K562 (cell line): ENCODE results near the gene ASIC3. TPM values are rescaled to one million over a fixed set of nuclear protein-coding genes. Genes with fewer than 3 reads are reported as not detected.

Source experiments
- ATAC-seq: fragments of 200-7000 bp; cut with Tn5 transposase; 3 replicates; pipeline ENCODE4 v1.9.1; 2020; ENCODE audit warnings: moderate library complexity
- BruUV-seq: library from RNA; stranded (reverse); fragments of 400-500 nt; replicated peaks from 2 replicates; lab custom pipeline; 2021; lab: Mats Ljungman, UMichigan
- CTCF ChIA-PET: fragments of 300-600 bp; formaldehyde crosslinking; extraction: SDS; loops from one replicate; lab custom pipeline; 2021; ENCODE audit warnings: low intra/inter-chr PET ratio; lab: Yijun Ruan, JAX
- POLR2A ChIA-PET: fragments of 300-600, 350-650 bp; sonication (Branson Sonifier 250); formaldehyde crosslinking; extraction: SDS; loops from one replicate; lab custom pipeline; 2021; ENCODE audit warnings: antibody characterized with exemption, inconsistent platforms; lab: Yijun Ruan, JAX
- DNase-seq, 4 experiments: peaks; one replicate each; pipeline versions ENCODE4 v3.0.0 to v3.0.0-alpha.2; 2011 to 2018; ENCODE audit warnings: low spot score in 3 of 4, mixed read lengths in 3 of 4; ENCODE audit errors: extremely low read depth in 1 of 4
- FAIRE-seq: peaks from 2 replicates; lab custom pipeline; 2011; peaks lifted over from hg19 to GRCh38; lab: Jason Lieb, UNC
- H2AFZ ChIP-seq: 2 replicates; pipeline ENCODE4 v1.6.0; 2011; ENCODE audit warnings: low read depth, low read length, control low read depth, inconsistent platforms
- H3K27ac ChIP-seq: fragments of 200-600 bp; 3 replicates; pipeline ENCODE4 v1.8.0; 2011; ENCODE audit warnings: low read depth, mild to moderate bottlenecking, control low read depth, inconsistent platforms, low read length, moderate library complexity, mixed read lengths; ENCODE audit errors: extremely low read depth
- H3K27me3 ChIP-seq, 2 experiments: fragments of 300-600 bp in 1 of 2; 2 replicates in 1 of 2; 3 replicates in 1 of 2; pipeline versions ENCODE4 v1.6.0 to v1.8.0; 2011; ENCODE audit warnings: inconsistent platforms in 2 of 2, low read length in 2 of 2, mild to moderate bottlenecking in 1 of 2, mixed read lengths in 1 of 2, moderate library complexity in 1 of 2; ENCODE audit not compliant: control insufficient read depth in 2 of 2, insufficient read depth in 2 of 2
- H3K36me3 ChIP-seq: fragments of 300-600 bp; 3 replicates; pipeline ENCODE4 v1.8.0; 2011; ENCODE audit warnings: mild to moderate bottlenecking, low read length, inconsistent platforms; ENCODE audit not compliant: control insufficient read depth, insufficient read depth
- H3K4me1 ChIP-seq, 2 experiments: fragments of 200-600 bp in 1 of 2; replicated peaks in 1 of 2; 2 replicates in 1 of 2; 3 replicates in 1 of 2; pipeline versions ENCODE4 v1.5.1 to v1.8.0; 2011; ENCODE audit warnings: inconsistent platforms in 2 of 2, low read length in 2 of 2, mild to moderate bottlenecking in 1 of 2, mixed read lengths in 1 of 2, moderate library complexity in 1 of 2; ENCODE audit not compliant: control insufficient read depth in 2 of 2, insufficient read depth in 2 of 2
- H3K4me2 ChIP-seq: 2 replicates; pipeline ENCODE4 v1.6.1; 2011; ENCODE audit warnings: low read length, control low read depth, inconsistent platforms, mixed read lengths; ENCODE audit not compliant: insufficient read depth
- H3K4me3 ChIP-seq: fragments of 200-600 bp; sonication (generic), shearing (Covaris generic); 2 replicates; pipeline ENCODE4 v1.5.1; 2016; ENCODE audit warnings: control low read depth, inconsistent platforms
- H3K79me2 ChIP-seq: fragments of 200-600 bp; 3 replicates; pipeline ENCODE4 v1.8.0; 2011; ENCODE audit warnings: low read length, inconsistent platforms; ENCODE audit not compliant: control insufficient read depth, insufficient read depth
- H3K9ac ChIP-seq, 2 experiments: 2 replicates each; pipeline versions ENCODE4 v1.6.0 to v1.6.1; 2011; ENCODE audit warnings: low read depth in 2 of 2, low read length in 2 of 2, control low read depth in 1 of 2, inconsistent platforms in 1 of 2, mild to moderate bottlenecking in 1 of 2, mixed read lengths in 1 of 2; ENCODE audit not compliant: insufficient read depth in 1 of 2
- H3K9me1 ChIP-seq: one replicate; pipeline ENCODE4 v1.6.0; 2011; ENCODE audit warnings: inconsistent platforms, mild to moderate bottlenecking, low read length, moderate library complexity; ENCODE audit not compliant: control insufficient read depth, insufficient read depth
- H3K9me3 ChIP-seq: replicated peaks from 2 replicates; pipeline ENCODE4 v1.5.1; 2011; ENCODE audit warnings: low read depth, low read length, inconsistent platforms; ENCODE audit not compliant: control insufficient read depth, insufficient read depth
- H4K20me1 ChIP-seq: replicated peaks from 2 replicates; pipeline ENCODE4 v1.6.1; 2011; ENCODE audit warnings: low read length, inconsistent platforms, mixed read lengths; ENCODE audit not compliant: control insufficient read depth, insufficient read depth
- HDAC1 ChIP-seq, 2 experiments: fragments of 450-650 bp; IDR thresholded peaks; 2 replicates each; pipeline ENCODE4 v1.6.1; 2016 to 2017; ENCODE audit warnings: inconsistent platforms in 1 of 2, mild to moderate bottlenecking in 1 of 2, moderate library complexity in 1 of 2
- L3MBTL2 ChIP-seq: fragments of 450-650 bp; IDR thresholded peaks from 2 replicates; pipeline ENCODE4 v1.6.1; 2016; ENCODE audit warnings: mild to moderate bottlenecking, moderate library complexity
- PKNOX1 ChIP-seq: fragments of 450-650 bp; IDR thresholded peaks from 2 replicates; pipeline ENCODE4 v1.6.1; 2016
- RBM22 ChIP-seq: fragments of 200-400 bp; formaldehyde crosslinking; IDR thresholded peaks from 2 replicates; pipeline ENCODE4 v1.6.1; 2018; ENCODE audit warnings: low read length, low read depth; ENCODE audit not compliant: poor library complexity, severe bottlenecking
- REST ChIP-seq, 2 experiments: fragments of 450-650 bp; formaldehyde crosslinking in 1 of 2; IDR thresholded peaks; 2 replicates each; pipeline versions ENCODE4 v1.4.0 to v1.6.1; 2014 to 2020; ENCODE audit warnings: mild to moderate bottlenecking in 2 of 2, borderline replicate concordance in 1 of 2, low read depth in 1 of 2
- USF2 ChIP-seq: sonication (generic); formaldehyde crosslinking; IDR thresholded peaks from 2 replicates; pipeline ENCODE4 v1.5.0; 2020; ENCODE audit warnings: missing genetic modification reagents
- ZBED1 ChIP-seq: IDR thresholded peaks from 2 replicates; pipeline ENCODE4 v1.6.1; 2014
- ZNF280B ChIP-seq: fragments of 250-450 bp; sonication (Bioruptor Pico); IDR thresholded peaks from 2 replicates; pipeline ENCODE4 v1.5.1; 2021; ENCODE audit warnings: mild to moderate bottlenecking
- WGBS: fragments of 100-300 bp; shearing (Covaris generic); methylation state at CpG from one replicate; pipeline ENCODE4 v1.1.6; 2016; ENCODE audit warnings: low coverage, mixed read lengths; ENCODE audit not compliant: insufficient coverage; ENCODE audit errors: missing lambda C conversion rate; 5-methylcytosine and 5-hydroxymethylcytosine counted together
- in situ Hi-C: fragments of 300-500 bp; cut with MboI; formaldehyde crosslinking; loops from 4 replicates; pipeline ENCODE4 v1.15.0; 2018; ENCODE audit warnings: inconsistent platforms, mixed read lengths
- intact Hi-C: fragments of 100-400 bp; cut with micrococcal nuclease; formaldehyde crosslinking; loops from 2 replicates; pipeline ENCODE4 v1.14.2; 2022
- polyA plus RNA-seq, 8 experiments: library from polyadenylated mRNA; depleted of rRNA in 4 of 8; stranded (reverse) in 5 of 8; unstranded in 3 of 8; fragments of >200 nt; fragmentation: Nextera tagmentation in 2 of 8; fragmentation: Illumina TruSeq in 1 of 8; extraction: Ambion mirVana in 2 of 8; extraction: Trizol in 1 of 8; gene quantifications; 2 replicates each; pipeline versions ENCODE4 v1.2.1 to v1.2.3, GENCODE V29; 2011 to 2014; ENCODE audit warnings: inconsistent platforms in 1 of 8, missing spikeins in 1 of 8
- total RNA-seq, 7 experiments: library from RNA; depleted of rRNA in 6 of 7; stranded (reverse); fragments of >200 nt in 6 of 7; fragmentation: Illumina TruSeq in 2 of 7; extraction: Trizol in 2 of 7; gene quantifications; 2 replicates each; pipeline versions ENCODE4 v1.2.1 to v1.2.3, GENCODE V29; 2011 to 2021; ENCODE audit warnings: low replicate concordance in 1 of 7

Gene ASIC3
- total and polyA plus RNA-seq, 9 of the 15 experiments (the other 6 are each of a cell fraction or from before 2014, with no cell fraction given), result 0.11 to 5.0 (median 0.87) TPM

GRCh38 chr7:151078233-151079040, 30.1 kb downstream of the ASIC3 start:
- Histone ChIP-seq H3K4me3 (no peak overlapping the region), H3K4me1 (peaks cover 32 to 87% of the 10 kb centered on the region in 2 experiments), H3K36me3 (peaks cover 73% of the 10 kb centered on the region), H3K9ac (peak overlapping the region in 1 of 2 experiments; percentile 84; a peak in 2 of 4 replicates), H3K9me1 (no peaks in the 10 kb centered on the region), H2AFZ (no peak overlapping the region), H4K20me1 (peaks cover 5% of the 10 kb centered on the region), H3K79me2 (peaks cover 46% of the 10 kb centered on the region), H3K4me2 (peak overlapping the region; percentile 97; the same call in 1 of the 2 replicates), H3K9me3 (no peaks in the 10 kb centered on the region), H3K27ac (peak overlapping the region; percentile 1; the same call in 1 of the 3 replicates), H3K27me3 (no peaks in the 10 kb centered on the region)
- in situ Hi-C loops, result no loop called here
- ChIA-PET CTCF (no interaction called here), POLR2A (interaction anchor here (0.6 to 2.8 kb wide), 9 partner anchors 10 to 110 kb away, joined by 3 to 18 read pairs (median 4); partner anchors contain the start of gene ASIC3)
- WGBS, result 58% methylated on average over 22 of the region's 22 CpGs
- BruUV-seq, result no TSS peak
- DNase-seq (peak in 1 of 4 experiments; percentile 73), ATAC-seq (no peak), FAIRE-seq (no peak)
- intact Hi-C loops, result no loop called here
- 0 out of 2 replicates have a peak, but pooled peaks have one; percentile 30 for TF ChIP-seq ZNF280B (CRISPR knock-in tag)
- TF ChIP-seq RBM22, result peak; percentile 60
- TF ChIP-seq ZBED1, result 0 out of 2 replicates have a peak, but pooled peaks have one; percentile 41
- peak; percentile 41 for TF ChIP-seq PKNOX1
- TF ChIP-seq L3MBTL2, result 0 out of 2 replicates have a peak, but pooled peaks have one; percentile 10
- peak in 1 of 2 experiments; percentile 34; a peak in 1 of 4 replicates for TF ChIP-seq HDAC1 (IDR thresholded peaks at IDR 0.05)
- TF ChIP-seq REST (IDR thresholded peaks at IDR 0.05; ENCODE audit: borderline replicate concordance), result peak; percentile 14; the same call in 1 of the 2 replicates
- TF ChIP-seq REST (CRISPR knock-in tag; IDR thresholded peaks at IDR 0.05; ENCODE audit: low read depth), result no peak
- TF ChIP-seq USF2, result peak; percentile 78
